HepG2 (cell line): ENCODE results near the gene SH3BGR. TPM values are rescaled to one million over a fixed set of nuclear protein-coding genes. Genes with fewer than 3 reads are reported as not detected.

Experiments used
- ATAC-seq: fragments of 200-7000 bp; cut with Tn5 transposase; 3 replicates; pipeline ENCODE4 v1.9.1; 2020; ENCODE audit warnings: mild to moderate bottlenecking, moderate library complexity
- BruUV-seq: library from RNA; stranded (reverse); fragments of 400-500 nt; replicated peaks from 2 replicates; lab custom pipeline; 2021; lab: Mats Ljungman, UMichigan
- CTCF ChIA-PET: fragments of 300-600 bp; formaldehyde crosslinking; extraction: SDS; loops from one replicate; lab custom pipeline; 2021; ENCODE audit warnings: low total read pairs, inconsistent platforms, low intra/inter-chr PET ratio; lab: Yijun Ruan, JAX
- POLR2A ChIA-PET: fragments of 350-600 bp; sonication (Branson Sonifier 250); formaldehyde crosslinking; loops from one replicate; lab custom pipeline; 2020; ENCODE audit warnings: antibody characterized with exemption, inconsistent platforms; lab: Yijun Ruan, JAX
- DNase-seq: peaks from one replicate; pipeline ENCODE4 v3.0.0-alpha.2; 2015; ENCODE audit warnings: low spot score
- FAIRE-seq: peaks from 3 replicates; lab custom pipeline; 2011; peaks lifted over from hg19 to GRCh38; lab: Jason Lieb, UNC
- H2AFZ ChIP-seq: one replicate; pipeline ENCODE4 v1.6.1; 2011; ENCODE audit warnings: low read length, inconsistent platforms
- H3K27ac ChIP-seq: fragments of 300-600 bp; 3 replicates; pipeline ENCODE4 v1.8.0; 2011; ENCODE audit warnings: mixed run types, mild to moderate bottlenecking, mixed read lengths, low read length, inconsistent platforms; ENCODE audit not compliant: insufficient read depth; ENCODE audit errors: extremely low read length
- H3K27me3 ChIP-seq, 2 experiments: fragments of 200-600 bp in 1 of 2; 2 replicates in 1 of 2; 3 replicates in 1 of 2; pipeline versions ENCODE4 v1.6.0 to v1.8.0; 2011; ENCODE audit warnings: low read length in 2 of 2, mild to moderate bottlenecking in 2 of 2, moderate library complexity in 2 of 2, inconsistent platforms in 1 of 2; ENCODE audit not compliant: insufficient read depth in 2 of 2, control insufficient read depth in 1 of 2
- H3K36me3 ChIP-seq, 2 experiments: fragments of 200-600 bp in 1 of 2; replicated peaks in 1 of 2; 2 replicates in 1 of 2; 3 replicates in 1 of 2; pipeline versions ENCODE4 v1.5.1 to v1.8.0; 2011; ENCODE audit warnings: low read length in 2 of 2, inconsistent platforms in 1 of 2; ENCODE audit not compliant: insufficient read depth in 2 of 2, control insufficient read depth in 1 of 2
- H3K4me1 ChIP-seq: 2 replicates; pipeline ENCODE4 v1.5.1; 2012; ENCODE audit warnings: low read length, inconsistent platforms; ENCODE audit not compliant: insufficient read depth
- H3K4me2 ChIP-seq: 2 replicates; pipeline ENCODE4 v1.6.0; 2011; ENCODE audit warnings: low read depth, low read length, inconsistent platforms
- H3K4me3 ChIP-seq, 3 experiments: fragments of 200-600 bp in 1 of 3; sonication (generic), shearing (Covaris generic) in 1 of 3; replicated peaks in 1 of 3; 2 replicates each; pipeline ENCODE4 v1.5.1; 2011 to 2016; ENCODE audit warnings: low read length in 3 of 3, inconsistent platforms in 2 of 3, low read depth in 2 of 3, mild to moderate bottlenecking in 2 of 3, control low read depth in 1 of 3, mixed read lengths in 1 of 3; ENCODE audit not compliant: insufficient read depth in 1 of 3
- H3K79me2 ChIP-seq: one replicate; pipeline ENCODE4 v1.6.1; 2011; ENCODE audit warnings: low read length, inconsistent platforms; ENCODE audit not compliant: insufficient read depth
- H3K9ac ChIP-seq: 2 replicates; pipeline ENCODE4 v1.6.0; 2011; ENCODE audit warnings: mild to moderate bottlenecking, low read depth, low read length, inconsistent platforms; ENCODE audit not compliant: insufficient read depth
- H3K9me3 ChIP-seq: 2 replicates; pipeline ENCODE4 v1.5.1; 2012; ENCODE audit warnings: mild to moderate bottlenecking, low read length
- H4K20me1 ChIP-seq: 2 replicates; pipeline ENCODE4 v1.6.0; 2011; ENCODE audit warnings: inconsistent platforms, mild to moderate bottlenecking, low read length, moderate library complexity; ENCODE audit not compliant: insufficient read depth
- ATF3 ChIP-seq: sonication (generic); formaldehyde crosslinking; IDR thresholded peaks from 2 replicates; pipeline ENCODE4 v1.4.0; 2020; ENCODE audit warnings: missing genetic modification reagents
- CEBPG ChIP-seq: IDR thresholded peaks from 2 replicates; pipeline ENCODE4 v1.6.1; 2016
- FOSL2 ChIP-seq: sonication (generic); formaldehyde crosslinking; IDR thresholded peaks from 2 replicates; pipeline ENCODE4 v1.4.0; 2020; ENCODE audit warnings: missing genetic modification reagents
- FOXP1 ChIP-seq, 2 experiments: fragments of 450-650 bp in 1 of 2; IDR thresholded peaks; 2 replicates each; pipeline ENCODE4 v1.6.1; 2017 to 2018; ENCODE audit warnings: antibody characterized with exemption in 1 of 2
- KLF16 ChIP-seq, 2 experiments: sonication (generic) in 1 of 2; formaldehyde crosslinking in 1 of 2; IDR thresholded peaks; 2 replicates each; pipeline versions ENCODE4 v1.6.1 to v1.8.0; 2016 to 2023; ENCODE audit warnings: missing genetic modification reagents in 2 of 2, missing compliant biosample characterization in 1 of 2
- MXD1 ChIP-seq: sonication (generic); formaldehyde crosslinking; IDR thresholded peaks from 2 replicates; pipeline ENCODE4 v1.4.0; 2020; ENCODE audit warnings: mild to moderate bottlenecking, missing genetic modification reagents
- NFAT5 ChIP-seq: sonication (generic); formaldehyde crosslinking; IDR thresholded peaks from 2 replicates; pipeline ENCODE4 v1.4.0; 2020; ENCODE audit warnings: missing genetic modification reagents
- NFIB ChIP-seq: sonication (generic); formaldehyde crosslinking; IDR thresholded peaks from 2 replicates; pipeline ENCODE4 v1.9.0; 2021; ENCODE audit warnings: missing genetic modification reagents, mild to moderate bottlenecking, borderline replicate concordance
- SALL2 ChIP-seq: sonication (generic); formaldehyde crosslinking; IDR thresholded peaks from 2 replicates; pipeline ENCODE4 v1.8.1; 2023; ENCODE audit warnings: mild to moderate bottlenecking, missing genetic modification reagents, inconsistent platforms
- ZIK1 ChIP-seq: sonication (generic); formaldehyde crosslinking; IDR thresholded peaks from 2 replicates; pipeline ENCODE4 v1.5.0; 2020; ENCODE audit warnings: mild to moderate bottlenecking, low read depth, missing genetic modification reagents, borderline replicate concordance
- ZNF75D ChIP-seq: sonication (generic); formaldehyde crosslinking; IDR thresholded peaks from 2 replicates; pipeline ENCODE4 v1.8.1; 2023; ENCODE audit warnings: missing genetic modification reagents, mild to moderate bottlenecking, borderline replicate concordance
- ZNF761 ChIP-seq: sonication (generic); formaldehyde crosslinking; conservative IDR thresholded peaks from 2 replicates; pipeline ENCODE4 v1.4.0; 2020; ENCODE audit warnings: mild to moderate bottlenecking, missing genetic modification reagents
- ZNF782 ChIP-seq: sonication (generic); formaldehyde crosslinking; IDR thresholded peaks from 2 replicates; pipeline ENCODE4 v1.4.0; 2020; ENCODE audit warnings: missing genetic modification reagents, mild to moderate bottlenecking, borderline replicate concordance
- ZNF850 ChIP-seq: sonication (generic); formaldehyde crosslinking; conservative IDR thresholded peaks from 2 replicates; pipeline ENCODE4 v1.9.0; 2021; ENCODE audit warnings: mild to moderate bottlenecking, missing genetic modification reagents
- WGBS: methylation state at CpG from one replicate; pipeline ENCODE4 v1.1.6; 2017; ENCODE audit warnings: low lambda C conversion rate; 5-methylcytosine and 5-hydroxymethylcytosine counted together
- in situ Hi-C: cut with HindIII; loops from 2 replicates; pipeline ENCODE4 v1.10.0; 2017; ENCODE audit warnings: low pct_unique_long_range_greater_than_20kb; ENCODE audit not compliant: extremely low pct_ligation_motif_present
- intact Hi-C: fragments of 100-400 bp; cut with micrococcal nuclease; formaldehyde crosslinking; loops from one replicate; pipeline ENCODE4 v1.10.0; 2022; ENCODE audit not compliant: unreplicated experiment
- polyA plus RNA-seq, 8 experiments: library from polyadenylated mRNA; depleted of rRNA in 3 of 8; stranded (reverse) in 7 of 8; unstranded in 1 of 8; fragments of >200 nt; fragmentation: Illumina TruSeq in 4 of 8; extraction: Trizol in 4 of 8; gene quantifications; 2 replicates each; pipeline versions ENCODE4 v1.2.1 to v1.2.3, GENCODE V29; 2011 to 2016; ENCODE audit warnings: low read depth in 4 of 8, missing spikeins in 1 of 8, mixed read lengths in 1 of 8; ENCODE audit not compliant: insufficient read depth in 1 of 8
- total RNA-seq, 5 experiments: library from RNA; depleted of rRNA; stranded (reverse); fragments of >200 nt; fragmentation: Illumina TruSeq; extraction: Trizol; gene quantifications; 2 replicates each; pipeline ENCODE4 v1.2.3, GENCODE V29; 2016; ENCODE audit warnings: low read depth in 1 of 5
- TF ChIP-seq, protein P1 (sequence below): IDR thresholded peaks from 2 replicates; pipeline ENCODE4 v1.6.1; 2016; ENCODE audit warnings: missing compliant biosample characterization, missing genetic modification reagents, borderline replicate concordance

SH3BGR gene
- total and polyA plus RNA-seq, 2 of the 13 experiments (the other 11 are each of a cell fraction or from before 2014, with no cell fraction given), result 0.48 TPM; not detected in 1

- ATAC-seq, result no peak
- Histone ChIP-seq H3K36me3 (no peaks in the 10 kb centered on the region), H4K20me1 (no peaks in the 10 kb centered on the region), H3K4me3 (no peak overlapping the region), H3K27ac (no peak overlapping the region), H3K4me1 (no peaks in the 10 kb centered on the region), H3K9me3 (no peaks in the 10 kb centered on the region), H3K4me2 (no peak overlapping the region), H2AFZ (no peak overlapping the region), H3K9ac (no peak overlapping the region), H3K27me3 (no peaks in the 10 kb centered on the region), H3K79me2 (no peaks in the 10 kb centered on the region)
- POLR2A ChIA-PET, result no interaction called here
- CTCF ChIA-PET, result interaction anchor here (3.8 kb wide), 1 partner anchor 196 kb away, joined by 59 read pairs; no protein-coding TSS in a partner anchor
- no TSS peak for BruUV-seq
- intact Hi-C loops (loop anchor here (1.0 to 5.0 kb wide), 2 partner anchors 197 to 603 kb away; no protein-coding TSS in a partner anchor), in situ Hi-C loops (loop anchor here (5.0 kb wide), 1 partner anchor 198 kb away; no protein-coding TSS in a partner anchor)
- TF ChIP-seq FOSL2 (CRISPR knock-in tag), result no peak
- no peak for TF ChIP-seq NFIB (CRISPR knock-in tag)
- no peak for TF ChIP-seq NFAT5 (CRISPR knock-in tag)
- TF ChIP-seq CEBPG, result no peak
- no peak for TF ChIP-seq FOXP1 (IDR thresholded peaks at IDR 0.05)
- no peak for TF ChIP-seq FOXP1 (CRISPR knock-in tag; IDR thresholded peaks at IDR 0.05)
- TF ChIP-seq, protein P1, sequence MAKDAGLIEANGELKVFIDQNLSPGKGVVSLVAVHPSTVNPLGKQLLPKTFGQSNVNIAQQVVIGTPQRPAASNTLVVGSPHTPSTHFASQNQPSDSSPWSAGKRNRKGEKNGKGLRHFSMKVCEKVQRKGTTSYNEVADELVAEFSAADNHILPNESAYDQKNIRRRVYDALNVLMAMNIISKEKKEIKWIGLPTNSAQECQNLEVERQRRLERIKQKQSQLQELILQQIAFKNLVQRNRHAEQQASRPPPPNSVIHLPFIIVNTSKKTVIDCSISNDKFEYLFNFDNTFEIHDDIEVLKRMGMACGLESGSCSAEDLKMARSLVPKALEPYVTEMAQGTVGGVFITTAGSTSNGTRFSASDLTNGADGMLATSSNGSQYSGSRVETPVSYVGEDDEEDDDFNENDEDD, result no peak
- no peak for TF ChIP-seq ZNF850 (CRISPR knock-in tag)
- TF ChIP-seq ATF3 (CRISPR knock-in tag), result no peak
- TF ChIP-seq ZNF761 (CRISPR knock-in tag), result no peak
- TF ChIP-seq ZNF782 (CRISPR knock-in tag), result no peak
- TF ChIP-seq KLF16 (CRISPR knock-in tag; IDR thresholded peaks at IDR 0.05), result no peak
- TF ChIP-seq ZNF75D (CRISPR knock-in tag), result no peak
- TF ChIP-seq ZIK1 (CRISPR knock-in tag), result no peak
- no peak for TF ChIP-seq SALL2 (CRISPR knock-in tag)
- no peak for TF ChIP-seq MXD1 (CRISPR knock-in tag)
- 45% methylated on average over 5 of the region's 5 CpGs for WGBS
- FAIRE-seq, result no peak
- DNase-seq, result no peak
These were observed 67.1 kb downstream of the SH3BGR start for GRCh38 chr21:39518847-39519210.
